ENCODE data around the gene CLEC2B. TPM values are rescaled to one million over a fixed set of nuclear protein-coding genes. Genes with fewer than 3 reads are reported as not detected.

CLEC2B gene
- total RNA-seq, 1 experiment from 2014 or later, result not detected

DNA sequence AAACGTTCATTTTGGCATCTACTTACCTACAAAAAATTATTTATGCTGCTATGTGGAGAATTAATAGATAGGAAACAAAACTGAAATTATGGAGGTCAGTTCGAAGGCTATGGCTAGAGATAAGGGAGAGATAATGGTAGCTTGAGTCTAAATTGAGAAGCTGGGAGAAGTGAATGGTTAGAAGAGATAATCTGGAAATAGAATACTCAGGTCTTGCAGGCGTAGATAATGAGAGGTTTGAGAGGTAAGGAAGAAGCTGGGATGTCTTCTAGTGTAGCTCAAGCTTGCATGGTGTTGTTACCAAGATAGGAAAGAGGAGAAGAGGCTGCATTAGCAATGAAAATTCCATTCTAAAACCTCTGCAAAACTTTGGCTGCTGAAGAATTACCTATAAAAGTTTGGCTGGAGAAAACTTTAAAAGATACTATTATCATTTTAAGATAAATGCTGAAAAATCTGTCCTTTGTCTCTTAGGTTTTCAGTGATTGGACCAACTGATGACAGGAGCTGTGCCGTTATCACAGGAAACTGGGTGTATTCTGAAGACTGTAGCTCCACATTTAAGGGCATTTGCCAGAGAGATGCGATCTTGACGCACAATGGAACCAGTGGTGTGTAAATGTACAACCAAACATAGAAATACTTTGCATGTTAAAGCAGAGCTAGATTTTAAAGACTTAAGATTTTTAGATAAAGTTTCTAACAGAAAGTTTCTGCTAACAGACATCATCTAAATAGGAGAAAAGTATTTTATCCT is 26.2 kb upstream of the CLEC2B start:
- Histone ChIP-seq H2AFZ (ENCODE audit: low read length) (no peak overlapping the region), H3K4me1 (ENCODE audit: insufficient read depth, low read length) (no peaks in the 10 kb centered on the region), H3K27me3 (ENCODE audit: low read length) (peaks cover 6% of the 10 kb centered on the region; the same call in 1 of the 2 replicates), H4K20me1 (ENCODE audit: low read length) (no peaks in the 10 kb centered on the region), H3F3A (ENCODE audit: low read length, unreplicated experiment) (no peaks in the 10 kb centered on the region), H3K79me2 (ENCODE audit: low read length) (no peaks in the 10 kb centered on the region), H3K36me3 (ENCODE audit: low read depth, low read length) (no peaks in the 10 kb centered on the region), H3K9me3 (ENCODE audit: low read length) (no peaks in the 10 kb centered on the region), H3K9ac (ENCODE audit: low read length) (no peak overlapping the region), H3K9me2 (replicated peaks; ENCODE audit: low read length) (no peaks in the 10 kb centered on the region), H3K4me3 (ENCODE audit: low read length) (no peak overlapping the region), H3K4me2 (ENCODE audit: low read length) (no peak overlapping the region), H3K27ac (ENCODE audit: low read length) (no peak overlapping the region)
- ChIA-PET POLR2A (ENCODE audit: unreplicated experiment) (no interaction called here), CTCF (no interaction called here)
- intact Hi-C loops (cut with micrococcal nuclease), result no loop called here
- DNase-seq, result no peak
- no TSS peak for BruUV-seq (replicated peaks)
- TF ChIP-seq EZH2phosphoT487 (IDR thresholded peaks at IDR 0.05; ENCODE audit: borderline replicate concordance, low read length) (no peak), EZH2 (IDR thresholded peaks at IDR 0.05; ENCODE audit: low read length, unreplicated experiment) (no peak)
- TF ChIP-seq, protein P1, sequence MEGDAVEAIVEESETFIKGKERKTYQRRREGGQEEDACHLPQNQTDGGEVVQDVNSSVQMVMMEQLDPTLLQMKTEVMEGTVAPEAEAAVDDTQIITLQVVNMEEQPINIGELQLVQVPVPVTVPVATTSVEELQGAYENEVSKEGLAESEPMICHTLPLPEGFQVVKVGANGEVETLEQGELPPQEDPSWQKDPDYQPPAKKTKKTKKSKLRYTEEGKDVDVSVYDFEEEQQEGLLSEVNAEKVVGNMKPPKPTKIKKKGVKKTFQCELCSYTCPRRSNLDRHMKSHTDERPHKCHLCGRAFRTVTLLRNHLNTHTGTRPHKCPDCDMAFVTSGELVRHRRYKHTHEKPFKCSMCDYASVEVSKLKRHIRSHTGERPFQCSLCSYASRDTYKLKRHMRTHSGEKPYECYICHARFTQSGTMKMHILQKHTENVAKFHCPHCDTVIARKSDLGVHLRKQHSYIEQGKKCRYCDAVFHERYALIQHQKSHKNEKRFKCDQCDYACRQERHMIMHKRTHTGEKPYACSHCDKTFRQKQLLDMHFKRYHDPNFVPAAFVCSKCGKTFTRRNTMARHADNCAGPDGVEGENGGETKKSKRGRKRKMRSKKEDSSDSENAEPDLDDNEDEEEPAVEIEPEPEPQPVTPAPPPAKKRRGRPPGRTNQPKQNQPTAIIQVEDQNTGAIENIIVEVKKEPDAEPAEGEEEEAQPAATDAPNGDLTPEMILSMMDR (conservative IDR thresholded peaks at IDR 0.05; ENCODE audit: low read depth, low read length), result no peak
- ATAC-seq, result no peak

GRCh38 chr12:9888665-9889273 is 19.6 kb upstream of the CLEC2B start:
- no peaks in the 10 kb centered on the region; the same call in 1 of the 2 replicates for H3K4me1 ChIP-seq (ENCODE audit: insufficient read depth, low read length)
- DNase-seq (no peak), ATAC-seq (no peak; the same call in 1 of the 2 replicates)
- intact Hi-C loops (cut with micrococcal nuclease), result no loop called here
- H3K79me2 ChIP-seq (ENCODE audit: low read length), result no peaks in the 10 kb centered on the region
- no peak overlapping the region for H3K9ac ChIP-seq (ENCODE audit: low read length)
- no peaks in the 10 kb centered on the region for H3F3A ChIP-seq (ENCODE audit: low read length, unreplicated experiment)
- no peak overlapping the region for H3K4me3 ChIP-seq (ENCODE audit: low read length)
- no peak overlapping the region for H2AFZ ChIP-seq (ENCODE audit: low read length)
- H3K27me3 ChIP-seq (ENCODE audit: low read length), result 0 out of 2 replicates have a peak, but pooled peaks cover 3% of the 10 kb centered on the region
- H3K9me3 ChIP-seq (ENCODE audit: low read length), result no peaks in the 10 kb centered on the region
- H3K4me2 ChIP-seq (ENCODE audit: low read length), result no peak overlapping the region
- H3K9me2 ChIP-seq (replicated peaks; ENCODE audit: low read length), result no peaks in the 10 kb centered on the region
- H3K36me3 ChIP-seq (ENCODE audit: low read depth, low read length), result no peaks in the 10 kb centered on the region
- ChIA-PET CTCF (no interaction called here), POLR2A (ENCODE audit: unreplicated experiment) (no interaction called here)
- no TSS peak for BruUV-seq (replicated peaks)
- H4K20me1 ChIP-seq (ENCODE audit: low read length), result no peaks in the 10 kb centered on the region
- no peak overlapping the region for H3K27ac ChIP-seq (ENCODE audit: low read length)
- TF ChIP-seq EZH2phosphoT487 (IDR thresholded peaks at IDR 0.05; ENCODE audit: borderline replicate concordance, low read length) (no peak), EZH2 (IDR thresholded peaks at IDR 0.05; ENCODE audit: low read length, unreplicated experiment) (no peak)
- TF ChIP-seq, protein P1 (conservative IDR thresholded peaks at IDR 0.05; ENCODE audit: low read depth, low read length), result no peak

- TF ChIP-seq EZH2phosphoT487 (IDR thresholded peaks at IDR 0.05; ENCODE audit: borderline replicate concordance, low read length), result no peak
- no peak for TF ChIP-seq EZH2 (IDR thresholded peaks at IDR 0.05; ENCODE audit: low read length, unreplicated experiment)
- TF ChIP-seq, protein P1 (conservative IDR thresholded peaks at IDR 0.05; ENCODE audit: low read depth, low read length), result no peak
- ATAC-seq, result no peak
- Histone ChIP-seq H3K4me3 (ENCODE audit: low read length) (no peak overlapping the region), H3K4me2 (ENCODE audit: low read length) (no peak overlapping the region), H4K20me1 (ENCODE audit: low read length) (no peaks in the 10 kb centered on the region), H3K36me3 (ENCODE audit: low read depth, low read length) (no peaks in the 10 kb centered on the region), H3K4me1 (ENCODE audit: insufficient read depth, low read length) (no peaks in the 10 kb centered on the region), H3K79me2 (ENCODE audit: low read length) (no peaks in the 10 kb centered on the region), H3K9ac (ENCODE audit: low read length) (no peak overlapping the region), H3F3A (ENCODE audit: low read length, unreplicated experiment) (no peaks in the 10 kb centered on the region), H3K9me2 (replicated peaks; ENCODE audit: low read length) (no peaks in the 10 kb centered on the region), H3K27me3 (ENCODE audit: low read length) (no peaks in the 10 kb centered on the region), H3K9me3 (ENCODE audit: low read length) (no peaks in the 10 kb centered on the region), H2AFZ (ENCODE audit: low read length) (no peak overlapping the region), H3K27ac (ENCODE audit: low read length) (no peak overlapping the region)
- ChIA-PET POLR2A (ENCODE audit: unreplicated experiment) (no interaction called here), CTCF (no interaction called here)
- intact Hi-C loops (cut with micrococcal nuclease), result no loop called here
- BruUV-seq (replicated peaks), result no TSS peak
- DNase-seq, result no peak
These were observed 14.0 kb upstream of the CLEC2B start for GRCh38 chr12:9883175-9883574.
